CD14-positive monocyte (primary cell): ENCODE data around the gene DRC1. TPM values are rescaled to one million over a fixed set of nuclear protein-coding genes. Genes with fewer than 3 reads are reported as not detected.

ENCODE experiments used
- DNase-seq, 3 donors: peaks; one replicate each; pipeline ENCODE4 v3.0.0-alpha.2; 2011 to 2022
- H2AFZ ChIP-seq: 2 replicates; pipeline ENCODE4 v1.6.0; 2012; ENCODE audit warnings: mild to moderate bottlenecking, low read depth, low read length, inconsistent platforms; ENCODE audit not compliant: insufficient read depth, poor library complexity, severe bottlenecking
- H3K27ac ChIP-seq, 2 donors: 1 replicate in 1 of 2; 2 replicates in 1 of 2; pipeline ENCODE4 v1.5.1; 2012 to 2013; ENCODE audit warnings: low read length in 2 of 2, control low read depth in 1 of 2, inconsistent platforms in 1 of 2, low read depth in 1 of 2, mild to moderate bottlenecking in 1 of 2
- H3K27me3 ChIP-seq, 2 donors: one replicate each; pipeline versions ENCODE4 v1.6.0 to v1.6.1; 2011 to 2013; ENCODE audit warnings: low read length in 2 of 2; ENCODE audit not compliant: control insufficient read depth in 2 of 2, insufficient read depth in 2 of 2
- H3K36me3 ChIP-seq, 2 donors: replicated peaks in 1 of 2; 1 replicate in 1 of 2; 2 replicates in 1 of 2; pipeline versions ENCODE4 v1.5.1 to v1.6.1; 2012 to 2013; ENCODE audit warnings: low read length in 2 of 2, control low read depth in 1 of 2, inconsistent platforms in 1 of 2, mild to moderate bottlenecking in 1 of 2; ENCODE audit not compliant: insufficient read depth in 2 of 2, control insufficient read depth in 1 of 2
- H3K4me1 ChIP-seq, 2 donors: 1 replicate in 1 of 2; 2 replicates in 1 of 2; pipeline versions ENCODE4 v1.5.1 to v1.6.1; 2012 to 2013; ENCODE audit warnings: low read length in 2 of 2, control low read depth in 1 of 2, inconsistent platforms in 1 of 2, mild to moderate bottlenecking in 1 of 2, moderate library complexity in 1 of 2; ENCODE audit not compliant: insufficient read depth in 2 of 2, control insufficient read depth in 1 of 2
- H3K4me2 ChIP-seq: replicated peaks from 2 replicates; pipeline ENCODE3; 2012; ENCODE audit warnings: low read length, moderate library complexity, mild to moderate bottlenecking; ENCODE audit not compliant: poor library complexity, severe bottlenecking; ENCODE audit errors: extremely low read depth
- H3K4me3 ChIP-seq, 3 experiments: fragments of 200-600 bp in 1 of 3; sonication (generic) in 1 of 3; replicated peaks in 1 of 3; 1 replicate in 2 of 3; 2 replicates in 1 of 3; pipeline ENCODE4 v1.5.1; 2011 to 2013; ENCODE audit warnings: low read length in 3 of 3, mild to moderate bottlenecking in 3 of 3, control low read depth in 2 of 3, low read depth in 2 of 3, inconsistent platforms in 1 of 3, moderate library complexity in 1 of 3
- H3K79me2 ChIP-seq: 2 replicates; pipeline ENCODE4 v1.6.0; 2012; ENCODE audit warnings: mild to moderate bottlenecking, control low read depth, inconsistent platforms, low read length, moderate library complexity; ENCODE audit not compliant: insufficient read depth
- H3K9ac ChIP-seq: 2 replicates; pipeline ENCODE4 v1.6.0; 2017; ENCODE audit warnings: low read length, mild to moderate bottlenecking; ENCODE audit not compliant: insufficient read depth, poor library complexity, severe bottlenecking
- H3K9me3 ChIP-seq, 2 donors: replicated peaks in 1 of 2; 1 replicate in 1 of 2; 2 replicates in 1 of 2; pipeline versions ENCODE4 v1.5.1 to v1.6.1; 2012 to 2013; ENCODE audit warnings: low read length in 2 of 2, control low read depth in 1 of 2; ENCODE audit not compliant: control insufficient read depth in 1 of 2, insufficient read depth in 1 of 2
- H4K20me1 ChIP-seq: 2 replicates; pipeline ENCODE4 v1.6.0; 2012; ENCODE audit warnings: mild to moderate bottlenecking, low read length, control low read depth, moderate library complexity; ENCODE audit not compliant: insufficient read depth
- H3K27ac Mint-ChIP-seq, 7 donors: one replicate each; pipeline ENCODE4 v1.8.0; 2020; ENCODE audit warnings: mild to moderate bottlenecking in 7 of 7, mixed read lengths in 7 of 7, moderate library complexity in 6 of 7, inconsistent platforms in 2 of 7
- H3K27me3 Mint-ChIP-seq, 3 donors: one replicate each; pipeline ENCODE4 v1.8.0; 2021 to 2022; ENCODE audit warnings: low read depth in 3 of 3, mild to moderate bottlenecking in 3 of 3, mixed read lengths in 3 of 3, moderate library complexity in 3 of 3, inconsistent platforms in 1 of 3
- H3K36me3 Mint-ChIP-seq, 2 donors: one replicate each; pipeline ENCODE4 v1.8.0; 2020; ENCODE audit warnings: mixed read lengths in 2 of 2, inconsistent platforms in 1 of 2, mild to moderate bottlenecking in 1 of 2
- H3K4me1 Mint-ChIP-seq: one replicate; pipeline ENCODE4 v1.8.0; 2020; ENCODE audit warnings: mild to moderate bottlenecking, mixed read lengths
- H3K4me3 Mint-ChIP-seq, 2 donors: one replicate each; pipeline ENCODE4 v1.8.0; 2020; ENCODE audit warnings: mild to moderate bottlenecking in 2 of 2, mixed read lengths in 2 of 2, moderate library complexity in 1 of 2
- H3K9me3 Mint-ChIP-seq, 7 donors: one replicate each; pipeline ENCODE4 v1.8.0; 2020 to 2022; ENCODE audit warnings: mixed read lengths in 7 of 7, mild to moderate bottlenecking in 6 of 7, moderate library complexity in 6 of 7, inconsistent platforms in 2 of 7
- WGBS: methylation state at CpG from one replicate; pipeline ENCODE4 v1.1.5; 2013; ENCODE audit warnings: missing lambda C conversion rate; ENCODE audit not compliant: insufficient coverage; 5-methylcytosine and 5-hydroxymethylcytosine counted together
- intact Hi-C, 2 donors: fragments of 100-400 bp; cut with micrococcal nuclease; formaldehyde crosslinking; loops; one replicate each; pipeline versions ENCODE4 v1.15.0 to v1.15.1; 2023
- polyA plus RNA-seq, 3 donors: library from polyadenylated mRNA; depleted of rRNA in 1 of 3; unstranded in 2 of 3; stranded (reverse) in 1 of 3; fragments of 300-500 nt in 2 of 3; fragments of >200 nt in 1 of 3; fragmentation: Illumina TruSeq in 2 of 3; gene quantifications; 1 replicate in 2 of 3; 2 replicates in 1 of 3; pipeline ENCODE4 v1.2.3, GENCODE V29; 2012 to 2021
- TF ChIP-seq, protein P1 (sequence below): fragments of 200-600 bp; IDR thresholded peaks from one replicate; pipeline ENCODE4 v1.8.0; 2022; ENCODE audit warnings: antibody characterized with exemption, mild to moderate bottlenecking

Gene DRC1
- polyA plus RNA-seq, 3 donors = not detected

DNA sequence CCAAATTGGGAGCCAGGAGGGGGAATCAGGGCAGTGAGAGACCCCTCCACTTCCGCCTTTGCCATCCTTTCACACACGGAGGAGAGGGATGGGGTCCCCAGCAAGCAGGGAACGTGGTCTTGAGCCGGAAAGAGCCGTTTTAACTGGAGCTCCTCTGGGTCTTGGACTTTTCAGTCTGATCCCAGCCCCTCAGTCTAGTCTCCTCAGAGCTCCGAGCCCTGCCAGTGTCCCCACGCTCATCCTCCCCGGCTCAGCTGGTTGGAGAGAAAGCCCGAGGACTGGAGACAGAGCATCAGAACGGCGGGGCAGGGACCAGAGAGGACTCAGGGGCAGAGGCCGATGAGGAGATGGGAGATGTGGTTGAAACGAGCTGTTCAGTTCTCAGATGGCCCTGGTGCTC lies 102.3 kb downstream of the DRC1 start:
- intact Hi-C loops = no loop called here
- Histone ChIP-seq H3K9ac (peak overlapping the region; percentile 49), H3K4me2 (peak overlapping the region; percentile 82), H3K4me3 (peak overlapping the region; percentile 29 to 81 (median 41)), H3K9me3 (no peaks in the 10 kb centered on the region), H3K27ac (peak overlapping the region in 1 of 2 donors; percentile 14), H3K27me3 (peaks cover 0 to 2% of the 10 kb centered on the region in 2 donors), H3K4me1 (peaks cover 9 to 15% of the 10 kb centered on the region in 2 donors), H3K79me2 (no peaks in the 10 kb centered on the region), H2AFZ (peak overlapping the region; percentile 99), H3K36me3 (no peaks in the 10 kb centered on the region), H4K20me1 (no peaks in the 10 kb centered on the region)
- Mint-ChIP-seq H3K27ac (no peak overlapping the region), H3K9me3 (peaks cover 0 to 2% (median 0%) of the 10 kb centered on the region in 7 donors), H3K4me1 (peaks cover 10% of the 10 kb centered on the region), H3K36me3 (no peaks in the 10 kb centered on the region), H3K4me3 (peak overlapping the region; percentile 67 to 85), H3K27me3 (peaks cover 3 to 14% (median 5%) of the 10 kb centered on the region in 3 donors)
- WGBS = 66% methylated on average over 11 of the region's 13 CpGs
- DNase-seq = no peak
- TF ChIP-seq, protein P1, sequence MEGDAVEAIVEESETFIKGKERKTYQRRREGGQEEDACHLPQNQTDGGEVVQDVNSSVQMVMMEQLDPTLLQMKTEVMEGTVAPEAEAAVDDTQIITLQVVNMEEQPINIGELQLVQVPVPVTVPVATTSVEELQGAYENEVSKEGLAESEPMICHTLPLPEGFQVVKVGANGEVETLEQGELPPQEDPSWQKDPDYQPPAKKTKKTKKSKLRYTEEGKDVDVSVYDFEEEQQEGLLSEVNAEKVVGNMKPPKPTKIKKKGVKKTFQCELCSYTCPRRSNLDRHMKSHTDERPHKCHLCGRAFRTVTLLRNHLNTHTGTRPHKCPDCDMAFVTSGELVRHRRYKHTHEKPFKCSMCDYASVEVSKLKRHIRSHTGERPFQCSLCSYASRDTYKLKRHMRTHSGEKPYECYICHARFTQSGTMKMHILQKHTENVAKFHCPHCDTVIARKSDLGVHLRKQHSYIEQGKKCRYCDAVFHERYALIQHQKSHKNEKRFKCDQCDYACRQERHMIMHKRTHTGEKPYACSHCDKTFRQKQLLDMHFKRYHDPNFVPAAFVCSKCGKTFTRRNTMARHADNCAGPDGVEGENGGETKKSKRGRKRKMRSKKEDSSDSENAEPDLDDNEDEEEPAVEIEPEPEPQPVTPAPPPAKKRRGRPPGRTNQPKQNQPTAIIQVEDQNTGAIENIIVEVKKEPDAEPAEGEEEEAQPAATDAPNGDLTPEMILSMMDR = no peak

DNA sequence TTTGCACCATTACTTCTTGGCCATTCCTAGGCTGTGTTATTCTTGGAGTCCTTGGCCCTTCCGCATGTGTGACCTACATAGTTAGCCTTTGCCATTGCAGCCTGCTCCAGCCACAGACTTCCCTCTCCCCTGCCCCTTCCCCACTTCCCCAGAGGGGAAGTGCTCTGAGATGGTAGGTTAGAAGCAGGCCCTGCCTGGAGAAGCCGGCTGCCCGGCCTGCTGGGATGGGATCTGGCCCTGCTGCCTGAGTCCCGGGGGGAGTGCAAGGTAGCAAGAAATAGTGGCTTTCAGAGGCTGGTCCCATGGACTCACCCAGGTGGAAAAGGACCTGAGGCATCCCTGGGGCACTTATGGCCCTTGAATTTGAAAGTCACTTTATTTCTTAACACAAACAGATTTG lies 104.6 kb downstream of the DRC1 start:
- no peak overlapping the region for H3K4me3 ChIP-seq
- 69% methylated on average over 3 of the region's 4 CpGs for WGBS
- H3K27me3 ChIP-seq = peaks cover 0 to 2% of the 10 kb centered on the region in 2 donors
- Mint-ChIP-seq H3K27ac (no peak overlapping the region), H3K9me3 (no peaks in the 10 kb centered on the region), H3K4me1 (peaks cover 10% of the 10 kb centered on the region), H3K36me3 (no peaks in the 10 kb centered on the region), H3K27me3 (peaks cover 3 to 14% (median 5%) of the 10 kb centered on the region in 3 donors), H3K4me3 (no peak overlapping the region)
- TF ChIP-seq, protein P1 = no peak
- H3K27ac ChIP-seq = no peak overlapping the region
- no peaks in the 10 kb centered on the region for H4K20me1 ChIP-seq
- no peak for DNase-seq
- no peaks in the 10 kb centered on the region for H3K79me2 ChIP-seq
- H2AFZ ChIP-seq = no peak overlapping the region
- peaks cover 9 to 15% of the 10 kb centered on the region in 2 donors for H3K4me1 ChIP-seq
- no peaks in the 10 kb centered on the region for H3K9me3 ChIP-seq
- intact Hi-C loops = no loop called here
- H3K4me2 ChIP-seq = no peak overlapping the region
- H3K9ac ChIP-seq = no peak overlapping the region
- H3K36me3 ChIP-seq = no peaks in the 10 kb centered on the region

Other genes with a start within 250 kb of the DRC1 start
- gene GAREM2, start 228.8 kb upstream of the DRC1 start, polyA plus RNA-seq = under 1 TPM in 2 of 3 donors, not detected in 1; 0.08 to 0.09 TPM
- gene HADHA, start 157.3 kb upstream of the DRC1 start, polyA plus RNA-seq = 100 to 1,000 TPM in 2 of 3 donors, 10 to 100 TPM in 1; 60.2 to 187 (median 155) TPM
- 100 to 1,000 TPM in 2 of 3 donors, 10 to 100 TPM in 1; 94.3 to 200 (median 186) TPM for gene HADHB, start 157.0 kb upstream of the DRC1 start, polyA plus RNA-seq
- 1 to 10 TPM; 2.3 to 3.2 (median 2.5) TPM for gene SELENOI, start 55.8 kb upstream of the DRC1 start, polyA plus RNA-seq
- under 1 TPM in 1 of 3 donors, not detected in 2; 0.33 TPM for gene ADGRF3, start 55.1 kb upstream of the DRC1 start, polyA plus RNA-seq
- under 1 TPM in 1 of 3 donors, not detected in 2; 0.51 TPM for gene OTOF, start 76.2 kb downstream of the DRC1 start, polyA plus RNA-seq
- not detected for gene CIB4, start 239.4 kb downstream of the DRC1 start, polyA plus RNA-seq